GM12878 (cell line): ENCODE results near the gene MAP3K4. TPM values are rescaled to one million over a fixed set of nuclear protein-coding genes. Genes with fewer than 3 reads are reported as not detected.

ENCODE experiments used
- ATAC-seq: fragments of 200-7000 bp; cut with Tn5 transposase; 3 replicates; pipeline ENCODE4 v1.9.1; 2020; ENCODE audit warnings: mild to moderate bottlenecking, moderate library complexity
- BruUV-seq: library from RNA; stranded (reverse); fragments of 400-500 nt; replicated peaks from 2 replicates; lab custom pipeline; 2021; lab: Mats Ljungman, UMichigan
- CTCF ChIA-PET: fragments of 300-600 bp; sonication (Branson Sonifier 250); formaldehyde crosslinking; extraction: SDS; loops from one replicate; lab custom pipeline; 2021; ENCODE audit warnings: inconsistent platforms; lab: Yijun Ruan, JAX
- POLR2A ChIA-PET: fragments of 350-600 bp; formaldehyde crosslinking; extraction: SDS; loops from one replicate; lab custom pipeline; 2021; ENCODE audit warnings: inconsistent platforms; lab: Charles Lee
- RAD21 ChIA-PET: fragments of 300-600 bp; sonication (Branson Sonifier 250); formaldehyde crosslinking; loops from one replicate; lab custom pipeline; 2023; ENCODE audit warnings: antibody characterized with exemption; ENCODE audit not compliant: unreplicated experiment; lab: Charles Lee
- SMC1A ChIA-PET: fragments of 300-600 bp; sonication (Branson Sonifier 250); formaldehyde crosslinking; loops from one replicate; lab custom pipeline; 2023; ENCODE audit not compliant: unreplicated experiment, uncharacterized antibody; lab: Charles Lee
- DNase-seq: peaks from one replicate; pipeline ENCODE4 v3.0.0-alpha.2; 2011; ENCODE audit warnings: low read depth, low spot score
- FAIRE-seq: peaks from 3 replicates; lab custom pipeline; 2011; peaks lifted over from hg19 to GRCh38; lab: Jason Lieb, UNC
- H2AFZ ChIP-seq: 2 replicates; pipeline ENCODE4 v1.6.0; 2011; ENCODE audit warnings: low read depth, low read length, control low read depth; ENCODE audit not compliant: control insufficient read depth
- H3K27ac ChIP-seq: 2 replicates; pipeline ENCODE4 v1.5.1; 2011; ENCODE audit warnings: control low read depth; ENCODE audit not compliant: control insufficient read depth, insufficient read depth
- H3K27me3 ChIP-seq, 2 experiments: replicated peaks in 1 of 2; 2 replicates each; pipeline versions ENCODE4 v1.6.0 to v1.6.1; 2011; ENCODE audit warnings: low read length in 1 of 2; ENCODE audit not compliant: control insufficient read depth in 2 of 2, insufficient read depth in 2 of 2
- H3K36me3 ChIP-seq, 2 experiments: 2 replicates each; pipeline ENCODE4 v1.5.1; 2011; ENCODE audit warnings: low read length in 1 of 2; ENCODE audit not compliant: control insufficient read depth in 2 of 2, insufficient read depth in 2 of 2
- H3K4me1 ChIP-seq: 2 replicates; pipeline ENCODE4 v1.6.1; 2011; ENCODE audit warnings: mild to moderate bottlenecking, low read length, moderate library complexity, mixed read lengths; ENCODE audit not compliant: control insufficient read depth, insufficient read depth
- H3K4me2 ChIP-seq: 2 replicates; pipeline ENCODE4 v1.6.0; 2011; ENCODE audit warnings: control low read depth; ENCODE audit not compliant: control insufficient read depth, insufficient read depth
- H3K4me3 ChIP-seq: fragments of 200-600 bp; sonication (generic); 2 replicates; pipeline ENCODE4 v1.5.1; 2016
- H3K79me2 ChIP-seq: 2 replicates; pipeline ENCODE4 v1.6.0; 2011; ENCODE audit warnings: low read length; ENCODE audit not compliant: control insufficient read depth, insufficient read depth
- H3K9ac ChIP-seq: 2 replicates; pipeline ENCODE4 v1.8.0; 2011; ENCODE audit warnings: low read length, control low read depth, mixed read lengths; ENCODE audit not compliant: control insufficient read depth, insufficient read depth
- H3K9me3 ChIP-seq: replicated peaks from 3 replicates; pipeline ENCODE4 v1.5.1; 2011; ENCODE audit warnings: mild to moderate bottlenecking, low read length; ENCODE audit not compliant: control insufficient read depth, insufficient read depth
- H4K20me1 ChIP-seq: 2 replicates; pipeline ENCODE4 v1.6.0; 2011; ENCODE audit not compliant: control insufficient read depth, insufficient read depth
- CREB1 ChIP-seq: IDR thresholded peaks from 2 replicates; pipeline ENCODE4 v1.6.1; 2012; ENCODE audit warnings: low read depth, mild to moderate bottlenecking, inconsistent platforms
- CUX1 ChIP-seq: IDR thresholded peaks from 2 replicates; pipeline ENCODE4 v1.6.1; 2012; ENCODE audit warnings: improper control_type of control experiment, low read depth, low read length; ENCODE audit not compliant: insufficient replicate concordance
- HCFC1 ChIP-seq: fragments of 150-350 bp; IDR thresholded peaks from 2 replicates; pipeline ENCODE4 v1.6.1; 2014; ENCODE audit warnings: low read length
- IKZF1 ChIP-seq: fragments of 450-650 bp; conservative IDR thresholded peaks from 2 replicates; pipeline ENCODE4 v1.6.1; 2017; ENCODE audit warnings: antibody characterized with exemption, mild to moderate bottlenecking
- KDM1A ChIP-seq: fragments of 200-600 bp; sonication (generic); IDR thresholded peaks from 2 replicates; pipeline ENCODE4 v1.6.1; 2016; ENCODE audit warnings: borderline replicate concordance
- NFYA ChIP-seq: IDR thresholded peaks from 2 replicates; pipeline ENCODE4 v1.6.1; 2011; ENCODE audit warnings: low read depth, mild to moderate bottlenecking, low read length, improper control_type of control experiment, borderline replicate concordance
- PAX5 ChIP-seq: IDR thresholded peaks from 2 replicates; pipeline ENCODE4 v1.6.1; 2011; ENCODE audit warnings: low read depth, low read length, borderline replicate concordance
- POLR2A ChIP-seq: IDR thresholded peaks from 2 replicates; pipeline ENCODE4 v1.6.1; 2011; ENCODE audit warnings: low read depth, mild to moderate bottlenecking, low read length
- SKIL ChIP-seq: fragments of 450-650 bp; IDR thresholded peaks from 2 replicates; pipeline ENCODE4 v1.6.1; 2017; ENCODE audit warnings: mild to moderate bottlenecking, low read depth, inconsistent platforms; ENCODE audit not compliant: poor library complexity, severe bottlenecking
- SP1 ChIP-seq: IDR thresholded peaks from one replicate; pipeline ENCODE4 v1.6.1; 2011; ENCODE audit warnings: low read depth, low read length
- WGBS: methylation state at CpG from one replicate; pipeline ENCODE4 v1.1.6; 2016; ENCODE audit warnings: low lambda C conversion rate; ENCODE audit not compliant: insufficient replicate concordance, insufficient coverage; ENCODE audit errors: missing lambda C conversion rate; 5-methylcytosine and 5-hydroxymethylcytosine counted together
- in situ Hi-C: fragments of 300-500 bp; cut with MboI; formaldehyde crosslinking; loops from 9 replicates; pipeline ENCODE4 v1.14.3; 2018; ENCODE audit warnings: mixed read lengths
- intact Hi-C: fragments of 100-400 bp; cut with micrococcal nuclease; formaldehyde crosslinking; loops from one replicate; pipeline ENCODE4 v1.14.2; 2022; ENCODE audit not compliant: unreplicated experiment
- polyA plus RNA-seq, 11 experiments: library from polyadenylated mRNA; depleted of rRNA in 4 of 11; unstranded in 6 of 11; stranded (reverse) in 5 of 11; fragments of >200 nt; fragmentation: Nextera tagmentation in 4 of 11; fragmentation: Illumina TruSeq in 1 of 11; extraction: Ambion mirVana in 4 of 11; extraction: Trizol in 1 of 11; gene quantifications; 1 replicate in 1 of 11; 2 replicates in 10 of 11; pipeline versions ENCODE4 v1.2.1 to v1.2.3, GENCODE V29; 2011 to 2016; ENCODE audit warnings: inconsistent platforms in 2 of 11, missing spikeins in 2 of 11, low read depth in 1 of 11
- total RNA-seq, 4 experiments: library from RNA; depleted of rRNA in 3 of 4; stranded (reverse); fragments of >200 nt in 3 of 4; fragmentation: Illumina TruSeq in 1 of 4; extraction: Trizol in 1 of 4; gene quantifications; 2 replicates each; pipeline versions ENCODE4 v1.2.1 to v1.2.3, GENCODE V29; 2013 to 2021

MAP3K4 gene
- total and polyA plus RNA-seq, 10 of the 15 experiments (the other 5 are each of a cell fraction or from before 2014, with no cell fraction given): 14.0 to 44.5 (median 23.1) TPM

- TF ChIP-seq CUX1: no peak
- TF ChIP-seq PAX5: no peak
- TF ChIP-seq NFYA: no peak
- no peak for TF ChIP-seq IKZF1
- no peak for TF ChIP-seq SP1
- TF ChIP-seq POLR2A: no peak
- TF ChIP-seq HCFC1: no peak
- no peak for TF ChIP-seq KDM1A
Measured at GRCh38 chr6:161080263-161080970, 88.8 kb downstream of the MAP3K4 start (continued).

GRCh38 chr6:161082215-161082614 is 90.6 kb downstream of the MAP3K4 start:
- CTCF ChIA-PET: no interaction called here
- intact Hi-C loops (no loop called here), in situ Hi-C loops (no loop called here)
- POLR2A ChIA-PET: no interaction called here
- RAD21 ChIA-PET: no interaction called here
- SMC1A ChIA-PET: interaction anchor here (0.6 kb wide), 1 partner anchor 315 kb away, joined by 3 read pairs; no protein-coding TSS in a partner anchor
- Histone ChIP-seq H3K27me3 (no peaks in the 10 kb centered on the region), H2AFZ (no peak overlapping the region), H3K79me2 (no peaks in the 10 kb centered on the region), H3K36me3 (peaks cover 6 to 29% of the 10 kb centered on the region in 2 experiments), H3K9me3 (no peaks in the 10 kb centered on the region), H4K20me1 (no peaks in the 10 kb centered on the region), H3K9ac (no peak overlapping the region), H3K4me2 (no peak overlapping the region), H3K27ac (no peak overlapping the region), H3K4me1 (peaks cover 3% of the 10 kb centered on the region), H3K4me3 (no peak overlapping the region)
- no peak for TF ChIP-seq SKIL
- no peak for TF ChIP-seq CREB1
- BruUV-seq: no TSS peak
- DNase-seq (no peak), FAIRE-seq (no peak), ATAC-seq (no peak)
- 50% methylated on average over 2 of the region's 2 CpGs for WGBS
